ENCODE data around the gene KCTD11.
"Not testable (repeated sequence)": the region's sequence is repeated elsewhere in the genome, so short reads cannot be mapped to it uniquely, and the experiment has no call there.

Gene KCTD11

GRCh38 chr17:7365963-7366362 lies 14.0 kb downstream of the KCTD11 start:
- not testable (repeated sequence) for DNase-seq (ENCODE audit: low spot score in 2 of 2); H3K4me3 Mint-ChIP-seq; H3K4me1 Mint-ChIP-seq; H3K9me3 Mint-ChIP-seq; ATAC-seq (ENCODE audit: low read depth); H3K36me3 Mint-ChIP-seq; H3K27ac Mint-ChIP-seq
- H3K27me3 Mint-ChIP-seq = peaks cover 12% of the 10 kb centered on the region

DNA sequence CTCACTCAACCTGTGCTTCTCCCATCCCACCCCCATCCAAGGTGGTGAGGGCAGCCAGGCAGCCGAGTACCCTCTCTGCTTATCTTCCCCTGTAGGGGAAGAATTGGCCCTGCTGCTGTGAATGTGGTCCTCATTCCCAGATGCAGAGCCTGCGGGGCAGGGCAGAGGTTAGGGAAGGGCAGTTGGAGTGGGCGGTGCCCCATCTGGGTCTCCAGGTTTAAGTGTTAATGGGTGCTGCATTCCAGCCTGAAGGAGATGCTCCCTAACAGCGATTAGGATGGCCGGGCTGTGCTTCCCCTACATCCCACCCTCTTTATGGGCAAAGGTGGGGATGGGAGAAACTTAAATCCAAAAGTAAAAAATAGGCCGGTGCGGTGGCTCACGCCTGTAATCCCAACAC lies 15.1 kb downstream of the KCTD11 start:
- Mint-ChIP-seq H3K27ac (no peak overlapping the region), H3K4me1 (peaks cover 4% of the 10 kb centered on the region)
- ATAC-seq (ENCODE audit: low read depth) = no peak

DNA sequence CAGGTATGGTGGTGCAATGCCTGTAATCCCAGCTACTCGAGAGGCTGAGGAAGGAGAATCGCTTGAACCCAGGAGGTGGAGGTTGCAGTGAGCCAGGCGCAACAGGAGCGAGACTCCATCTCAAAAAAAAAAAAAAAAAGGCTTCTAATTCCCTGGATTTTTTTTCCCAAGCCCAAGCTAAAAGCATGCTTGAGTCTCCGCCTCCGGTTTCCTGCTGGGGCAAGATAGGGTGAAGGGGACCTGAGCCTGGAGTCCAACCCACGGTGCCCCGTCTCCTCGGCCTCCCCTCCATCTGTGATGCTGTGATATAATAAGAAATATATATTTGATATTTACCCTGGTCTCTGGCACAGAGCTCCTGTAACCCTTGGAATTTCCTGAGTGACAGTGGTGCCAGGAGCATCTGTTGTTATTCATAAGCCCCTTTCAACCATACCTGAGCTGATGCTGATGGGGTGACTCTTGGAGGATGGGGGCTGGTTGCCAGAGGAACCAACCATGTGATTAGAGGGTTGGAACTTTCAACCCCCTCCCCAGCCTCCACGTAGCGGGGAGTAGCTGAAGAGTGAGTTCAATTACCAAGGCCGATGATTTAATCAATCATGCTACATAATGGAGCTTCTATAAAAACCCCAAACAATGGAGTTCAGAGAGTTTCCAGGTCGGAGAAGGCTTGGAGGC lies 16.1 kb downstream of the KCTD11 start:
- peaks cover 7% of the 10 kb centered on the region for H3K27me3 Mint-ChIP-seq
- peaks cover 4% of the 10 kb centered on the region for H3K4me1 Mint-ChIP-seq
- no peak overlapping the region for H3K4me3 Mint-ChIP-seq
- no peak overlapping the region for H3K27ac Mint-ChIP-seq
- H3K9me3 Mint-ChIP-seq = no peaks in the 10 kb centered on the region
- H3K36me3 Mint-ChIP-seq = no peaks in the 10 kb centered on the region
- DNase-seq (ENCODE audit: low spot score in 2 of 2) (no peak), ATAC-seq (ENCODE audit: low read depth) (no peak)

More for the DNA sequence above, 15.1 kb downstream of the KCTD11 start:
- Mint-ChIP-seq H3K9me3 (no peaks in the 10 kb centered on the region), H3K27me3 (peaks cover 7% of the 10 kb centered on the region), H3K4me3 (no peak overlapping the region), H3K36me3 (no peaks in the 10 kb centered on the region)
- no peak for DNase-seq (ENCODE audit: low spot score in 2 of 2)

DNA sequence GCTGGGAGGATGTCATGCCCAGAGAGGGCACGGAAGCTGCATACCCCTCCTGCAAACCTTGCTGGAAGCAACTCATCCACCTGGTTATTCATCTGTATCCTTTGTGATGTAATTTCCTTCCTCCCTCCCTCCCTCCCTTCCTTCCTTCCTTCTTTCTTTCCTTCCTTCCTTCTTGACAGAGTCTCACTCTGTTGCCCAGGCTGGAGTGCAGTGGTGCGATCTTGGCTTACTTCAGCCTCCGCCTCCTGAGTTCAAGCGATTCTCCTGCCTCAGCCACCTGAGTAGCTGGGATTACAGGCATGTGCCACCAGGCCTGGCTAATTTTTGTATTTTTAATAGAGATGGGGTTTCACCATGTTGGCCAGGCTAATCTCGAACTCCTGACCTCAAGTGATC lies 16.6 kb downstream of the KCTD11 start:
- H3K36me3 Mint-ChIP-seq; DNase-seq (ENCODE audit: low spot score in 2 of 2); H3K27ac Mint-ChIP-seq; H3K27me3 Mint-ChIP-seq; H3K4me3 Mint-ChIP-seq; H3K9me3 Mint-ChIP-seq; ATAC-seq (ENCODE audit: low read depth); H3K4me1 Mint-ChIP-seq: not testable (repeated sequence)

DNA sequence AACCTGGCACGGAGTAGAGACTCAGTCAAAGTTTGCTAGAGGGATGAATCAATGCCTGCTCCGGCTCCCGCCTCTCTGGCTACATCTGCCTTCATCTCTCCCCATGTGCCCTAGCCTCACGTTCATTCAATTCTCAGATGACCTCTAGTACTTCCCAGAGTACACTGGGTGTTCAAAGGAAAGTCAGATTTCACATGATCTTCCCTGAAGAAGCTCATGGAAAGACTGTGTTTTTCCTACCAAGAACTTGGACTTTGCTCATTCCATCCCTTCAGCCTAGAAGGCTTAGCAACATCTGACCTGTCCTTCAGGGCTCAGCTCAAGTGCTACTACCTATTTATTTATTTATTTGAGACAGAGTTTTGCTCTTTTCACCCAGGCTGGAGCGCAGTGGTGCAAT lies 17.9 kb downstream of the KCTD11 start:
- ATAC-seq (ENCODE audit: low read depth) (no peak), DNase-seq (ENCODE audit: low spot score in 2 of 2) (no peak)
- H3K4me1 Mint-ChIP-seq = peaks cover 4% of the 10 kb centered on the region
- H3K36me3 Mint-ChIP-seq = no peaks in the 10 kb centered on the region
- H3K9me3 Mint-ChIP-seq = no peaks in the 10 kb centered on the region
- H3K4me3 Mint-ChIP-seq = no peak overlapping the region
- H3K27me3 Mint-ChIP-seq = peaks cover 7% of the 10 kb centered on the region
- H3K27ac Mint-ChIP-seq = no peak overlapping the region

GRCh38 chr17:7370853-7371252 lies 18.9 kb downstream of the KCTD11 start:
- DNase-seq (ENCODE audit: low spot score in 2 of 2) = no peak
- Mint-ChIP-seq H3K4me1 (peaks cover 4% of the 10 kb centered on the region), H3K27me3 (peaks cover 6% of the 10 kb centered on the region), H3K4me3 (no peak overlapping the region), H3K27ac (no peak overlapping the region), H3K36me3 (no peaks in the 10 kb centered on the region), H3K9me3 (no peaks in the 10 kb centered on the region)
- no peak for ATAC-seq (ENCODE audit: low read depth)

DNA sequence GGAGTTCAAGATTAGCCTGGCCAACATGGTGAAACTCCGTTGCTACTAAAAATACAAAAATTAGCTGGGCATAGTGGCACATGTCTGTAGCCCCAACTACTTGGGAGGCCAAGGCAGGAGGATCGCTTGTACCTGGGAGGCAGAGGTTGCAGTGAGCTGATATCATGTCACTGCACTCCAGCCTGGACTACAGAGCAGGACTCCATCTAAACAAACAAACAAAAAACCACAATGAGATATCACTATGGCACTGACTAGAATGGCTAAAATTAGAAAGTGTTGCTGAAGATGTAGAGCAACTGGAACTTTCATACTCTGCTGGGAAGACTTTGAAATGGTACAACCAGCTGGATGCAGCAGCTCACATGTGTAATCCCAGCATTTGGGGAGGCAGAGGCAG lies 22.4 kb downstream of the KCTD11 start:
- ATAC-seq (ENCODE audit: low read depth) = no peak
- no peak for DNase-seq (ENCODE audit: low spot score in 2 of 2)
- H3K36me3 Mint-ChIP-seq = peaks cover 3% of the 10 kb centered on the region
- H3K4me1 Mint-ChIP-seq = no peaks in the 10 kb centered on the region
- H3K4me3 Mint-ChIP-seq = no peak overlapping the region
- H3K9me3 Mint-ChIP-seq = peaks cover 4% of the 10 kb centered on the region
- H3K27ac Mint-ChIP-seq = no peak overlapping the region
- peaks cover 4% of the 10 kb centered on the region for H3K27me3 Mint-ChIP-seq

DNA sequence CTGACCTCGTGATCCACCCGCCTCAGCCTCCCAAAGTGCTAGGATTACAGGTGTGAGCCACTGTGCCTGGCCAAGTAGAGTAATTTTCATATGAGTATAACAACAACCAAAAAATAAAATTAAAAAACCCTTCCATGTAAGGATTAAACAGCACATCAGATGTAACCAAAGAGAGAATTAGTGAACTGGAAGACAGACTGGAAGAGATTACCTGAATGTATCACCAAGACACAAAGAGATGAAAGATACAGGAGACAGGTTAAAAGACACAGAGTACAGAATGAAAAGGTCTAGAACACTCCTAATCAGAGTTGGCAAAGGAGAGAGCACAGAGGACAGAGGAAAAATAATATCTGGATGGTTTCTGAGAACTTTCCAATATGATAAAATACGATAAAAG lies 27.2 kb downstream of the KCTD11 start:
- peaks cover 20% of the 10 kb centered on the region for H3K27me3 Mint-ChIP-seq
- ATAC-seq (ENCODE audit: low read depth) = no peak
- peaks cover 5% of the 10 kb centered on the region for H3K9me3 Mint-ChIP-seq

DNA sequence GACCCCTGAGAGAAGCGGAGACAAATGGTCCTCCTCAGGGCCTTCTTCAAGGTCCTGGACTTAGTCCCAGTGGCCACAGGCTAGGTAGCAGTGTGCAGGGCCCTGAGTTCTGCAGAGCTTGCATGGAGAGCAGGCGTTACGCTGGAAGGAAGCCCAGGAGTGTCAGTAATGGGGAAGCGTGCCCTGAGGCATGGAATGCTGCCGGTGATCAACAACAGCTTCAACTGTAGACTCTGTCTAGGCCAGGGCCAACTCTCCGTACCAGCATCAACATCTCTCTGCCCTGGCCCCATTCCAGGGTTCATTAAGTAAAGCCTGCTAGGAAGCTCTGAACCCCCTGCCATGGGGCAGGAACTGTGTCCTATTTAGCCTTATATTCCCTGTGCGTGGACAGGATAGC lies 28.4 kb downstream of the KCTD11 start:
- peaks cover 8% of the 10 kb centered on the region for H3K4me1 Mint-ChIP-seq

More for the DNA sequence above, 27.2 kb downstream of the KCTD11 start:
- peaks cover 3% of the 10 kb centered on the region for H3K4me1 Mint-ChIP-seq
- H3K27ac Mint-ChIP-seq = no peak overlapping the region
- DNase-seq (ENCODE audit: low spot score in 2 of 2) = no peak
- H3K4me3 Mint-ChIP-seq = no peak overlapping the region
- H3K36me3 Mint-ChIP-seq = peaks cover 3% of the 10 kb centered on the region

GRCh38 chr17:7380855-7381683 lies 29.1 kb downstream of the KCTD11 start, which contains the start of gene TNK1:
Gene TNK1 (plus strand): TSS chr17:7381089. CDS start chr17:7382927, 1,838 bp downstream.
- Mint-ChIP-seq H3K27me3 (peaks cover 20% of the 10 kb centered on the region), H3K4me3 (no peak within 1 kb of the TSS), H3K36me3 (peaks cover 3% of the 10 kb centered on the region), H3K9me3 (peaks cover 5% of the 10 kb centered on the region), H3K27ac (no peak within 1 kb of the TSS), H3K4me1 (peaks cover 8% of the 10 kb centered on the region)
- ATAC-seq (ENCODE audit: low read depth) (no peak), DNase-seq (ENCODE audit: low spot score in 2 of 2) (no peak)

More for the DNA sequence above, 28.4 kb downstream of the KCTD11 start:
- ATAC-seq (ENCODE audit: low read depth) = no peak
- Mint-ChIP-seq H3K27me3 (peaks cover 20% of the 10 kb centered on the region), H3K4me3 (no peak overlapping the region), H3K36me3 (peaks cover 3% of the 10 kb centered on the region), H3K27ac (no peak overlapping the region), H3K9me3 (peaks cover 5% of the 10 kb centered on the region)
- DNase-seq (ENCODE audit: low spot score in 2 of 2) = no peak

GRCh38 chr17:7382901-7383300 lies 30.9 kb downstream of the KCTD11 start:
- no peak for DNase-seq (ENCODE audit: low spot score in 2 of 2)
- no peak overlapping the region for H3K4me3 Mint-ChIP-seq
- peaks cover 19% of the 10 kb centered on the region for H3K27me3 Mint-ChIP-seq
- peaks cover 3% of the 10 kb centered on the region for H3K36me3 Mint-ChIP-seq
- ATAC-seq (ENCODE audit: low read depth) = no peak
- peaks cover 5% of the 10 kb centered on the region for H3K9me3 Mint-ChIP-seq
- H3K27ac Mint-ChIP-seq = no peak overlapping the region
- H3K4me1 Mint-ChIP-seq = peaks cover 8% of the 10 kb centered on the region

- Mint-ChIP-seq H3K27ac (no peak overlapping the region), H3K27me3 (peaks cover 19% of the 10 kb centered on the region), H3K9me3 (peaks cover 5% of the 10 kb centered on the region), H3K4me1 (peaks cover 8% of the 10 kb centered on the region), H3K36me3 (peaks cover 3% of the 10 kb centered on the region), H3K4me3 (peak overlapping the region; percentile 66)
- no peak for DNase-seq (ENCODE audit: low spot score in 2 of 2)
- no peak for ATAC-seq (ENCODE audit: low read depth)
Measured at GRCh38 chr17:7383371-7383741, 31.4 kb downstream of the KCTD11 start.

DNA sequence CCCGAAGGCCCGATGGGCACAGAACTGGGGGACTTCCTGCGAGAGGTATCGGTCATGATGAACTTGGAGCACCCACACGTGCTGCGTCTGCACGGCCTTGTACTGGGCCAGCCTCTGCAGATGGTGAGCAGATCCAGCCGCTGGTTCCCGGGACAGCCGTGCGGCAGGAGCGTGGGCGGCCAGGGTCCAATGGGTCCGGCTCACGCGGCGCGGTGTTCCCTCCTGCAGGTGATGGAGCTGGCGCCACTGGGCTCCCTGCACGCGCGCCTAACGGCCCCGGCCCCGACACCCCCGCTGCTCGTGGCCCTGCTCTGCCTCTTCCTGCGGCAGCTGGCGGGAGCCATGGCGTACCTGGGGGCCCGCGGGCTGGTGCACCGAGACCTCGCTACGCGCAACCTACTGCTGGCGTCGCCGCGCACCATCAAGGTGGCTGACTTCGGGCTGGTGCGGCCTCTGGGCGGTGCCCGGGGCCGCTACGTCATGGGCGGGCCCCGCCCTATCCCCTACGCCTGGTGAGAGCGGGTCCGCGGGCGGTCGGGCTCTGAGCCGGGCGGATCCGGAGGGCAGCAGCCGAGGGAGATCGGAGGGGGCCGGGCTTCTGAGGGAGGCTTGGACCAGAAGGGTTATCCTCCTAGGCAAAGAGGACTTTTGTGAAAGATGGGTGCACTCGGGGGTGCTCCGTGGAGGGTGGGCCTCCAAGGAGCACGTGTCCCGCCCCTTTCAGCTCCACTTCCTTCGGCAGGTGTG lies 32.0 kb downstream of the KCTD11 start:
- peaks cover 8% of the 10 kb centered on the region for H3K4me1 Mint-ChIP-seq
- H3K36me3 Mint-ChIP-seq = peaks cover 3% of the 10 kb centered on the region
- peaks cover 5% of the 10 kb centered on the region for H3K9me3 Mint-ChIP-seq
- H3K27ac Mint-ChIP-seq = peak overlapping the region; percentile 92
- ATAC-seq (ENCODE audit: low read depth) (peak; percentile 96), DNase-seq (ENCODE audit: low spot score in 2 of 2) (peak; percentile 74 to 79)
- H3K4me3 Mint-ChIP-seq = peak overlapping the region; percentile 89
- peaks cover 19% of the 10 kb centered on the region for H3K27me3 Mint-ChIP-seq

GRCh38 chr17:7384489-7385081 lies 32.6 kb downstream of the KCTD11 start:
- peaks cover 2% of the 10 kb centered on the region for H3K36me3 Mint-ChIP-seq
- ATAC-seq (ENCODE audit: low read depth) = no peak

More at GRCh38 chr17:7384489-7385081, 32.6 kb downstream of the KCTD11 start:
- no peaks in the 10 kb centered on the region for H3K9me3 Mint-ChIP-seq
- H3K4me3 Mint-ChIP-seq = peak overlapping the region; percentile 89
- peaks cover 8% of the 10 kb centered on the region for H3K4me1 Mint-ChIP-seq
- peak overlapping the region; percentile 92 for H3K27ac Mint-ChIP-seq
- DNase-seq (ENCODE audit: low spot score in 2 of 2) = no peak
- H3K27me3 Mint-ChIP-seq = peaks cover 16% of the 10 kb centered on the region
